ENCODE data around the gene NR2E1. TPM values are rescaled to one million over a fixed set of nuclear protein-coding genes. Genes with fewer than 3 reads are reported as not detected.

NR2E1 gene
- total RNA-seq, 4 donors from 2014 or later = not detected

GRCh38 chr6:108123946-108124345 is 41.9 kb upstream of the NR2E1 start:
- no peak for DNase-seq
- Histone ChIP-seq H3K9me3 (no peaks in the 10 kb centered on the region), H3K27ac (no peak overlapping the region), H3K36me3 (no peaks in the 10 kb centered on the region), H3K4me1 (peaks cover 7% of the 10 kb centered on the region in 2 donors), H3K27me3 (peaks cover 16% of the 10 kb centered on the region), H3K4me3 (replicated peaks in 1 of 3) (no peak overlapping the region)
- intact Hi-C loops (cut with DNase I) = no loop called here
- 21 to 37% methylated on average over 5 to 6 of the region's 7 CpGs for WGBS, 2 donors
- no peak for TF ChIP-seq POLR2A (IDR thresholded peaks at IDR 0.05)

- H3K27me3 ChIP-seq = peaks cover 16% of the 10 kb centered on the region
- 82 to 98% methylated on average over 1 of the region's 1 CpG for WGBS, 2 donors
- TF ChIP-seq CTCF (IDR thresholded peaks at IDR 0.05) (no peak), POLR2A (IDR thresholded peaks at IDR 0.05) (no peak)
- no peaks in the 10 kb centered on the region for H3K36me3 ChIP-seq
- DNase-seq = no peak
- H3K4me1 ChIP-seq = no peaks in the 10 kb centered on the region
- no peak overlapping the region for H3K4me3 ChIP-seq (replicated peaks in 1 of 3)
- no peak overlapping the region for H3K27ac ChIP-seq
- intact Hi-C loops (cut with DNase I) = no loop called here
- no peaks in the 10 kb centered on the region for H3K9me3 ChIP-seq
Measured at GRCh38 chr6:108127056-108127455, 38.8 kb upstream of the NR2E1 start.

GRCh38 chr6:108127826-108128225 is 38.0 kb upstream of the NR2E1 start:
- Histone ChIP-seq H3K36me3 (no peaks in the 10 kb centered on the region), H3K9me3 (no peaks in the 10 kb centered on the region), H3K4me1 (no peaks in the 10 kb centered on the region), H3K27me3 (peaks cover 16% of the 10 kb centered on the region), H3K4me3 (replicated peaks in 1 of 3) (no peak overlapping the region), H3K27ac (no peak overlapping the region)
- WGBS, 2 donors = 68 to 90% methylated on average over 2 of the region's 2 CpGs
- TF ChIP-seq POLR2A (IDR thresholded peaks at IDR 0.05) (no peak), CTCF (IDR thresholded peaks at IDR 0.05) (no peak)
- intact Hi-C loops (cut with DNase I) = no loop called here
- no peak for DNase-seq

GRCh38 chr6:108130262-108130661 is 35.6 kb upstream of the NR2E1 start:
- no peak for DNase-seq
- H3K27me3 ChIP-seq = peaks cover 14% of the 10 kb centered on the region
- intact Hi-C loops (cut with DNase I) = no loop called here
- TF ChIP-seq CTCF (IDR thresholded peaks at IDR 0.05) (no peak), POLR2A (IDR thresholded peaks at IDR 0.05) (no peak)
- no peak overlapping the region for H3K4me3 ChIP-seq (replicated peaks in 1 of 3)
- H3K4me1 ChIP-seq = peaks cover 0 to 11% of the 10 kb centered on the region in 2 donors
- H3K9me3 ChIP-seq = no peaks in the 10 kb centered on the region
- H3K36me3 ChIP-seq = no peaks in the 10 kb centered on the region
- no peak overlapping the region for H3K27ac ChIP-seq

- no peak for DNase-seq
- Histone ChIP-seq H3K27me3 (peaks cover 3% of the 10 kb centered on the region), H3K9me3 (no peaks in the 10 kb centered on the region), H3K36me3 (no peaks in the 10 kb centered on the region), H3K27ac (no peak overlapping the region), H3K4me3 (replicated peaks in 1 of 3) (no peak overlapping the region), H3K4me1 (peaks cover 0 to 11% of the 10 kb centered on the region in 2 donors)
- TF ChIP-seq CTCF (IDR thresholded peaks at IDR 0.05) = no peak
- TF ChIP-seq POLR2A (IDR thresholded peaks at IDR 0.05) = no peak
- 81 to 92% methylated on average over 4 of the region's 4 CpGs for WGBS, 2 donors
- intact Hi-C loops (cut with DNase I) = no loop called here
Measured at GRCh38 chr6:108132863-108133262, 33.0 kb upstream of the NR2E1 start.

Measured in thyroid gland (tissue), 4 donors.